Calu3 (cell line): ENCODE results near the gene LDLRAD4. TPM values are rescaled to one million over a fixed set of nuclear protein-coding genes. Genes with fewer than 3 reads are reported as not detected.

Source experiments
- BruUV-seq: library from RNA; stranded (reverse); fragments of 400-500 nt; replicated peaks from 2 replicates; lab custom pipeline; 2021; lab: Mats Ljungman, UMichigan
- CTCF ChIA-PET: fragments of 300-600 bp; sonication (Branson Sonifier 250); formaldehyde crosslinking; loops from one replicate; lab custom pipeline; 2022; ENCODE audit warnings: antibody characterized with exemption; lab: Charles Lee
- DNase-seq: peaks from one replicate; pipeline ENCODE4 v3.0.0; 2022
- H3K27ac Mint-ChIP-seq: one replicate; pipeline ENCODE4 v1.8.0; 2022; ENCODE audit warnings: mixed read lengths; ENCODE audit not compliant: unreplicated experiment
- H3K27me3 Mint-ChIP-seq: one replicate; pipeline ENCODE4 v1.8.0; 2022; ENCODE audit warnings: mixed read lengths; ENCODE audit not compliant: unreplicated experiment
- H3K36me3 Mint-ChIP-seq: one replicate; pipeline ENCODE4 v1.8.0; 2022; ENCODE audit warnings: mild to moderate bottlenecking, moderate library complexity, mixed read lengths; ENCODE audit not compliant: insufficient read depth, unreplicated experiment
- H3K4me1 Mint-ChIP-seq: one replicate; pipeline ENCODE4 v1.8.0; 2022; ENCODE audit warnings: mild to moderate bottlenecking, low read depth, mixed read lengths; ENCODE audit not compliant: unreplicated experiment
- H3K4me3 Mint-ChIP-seq: one replicate; pipeline ENCODE4 v1.8.0; 2022; ENCODE audit warnings: mild to moderate bottlenecking, low read depth, moderate library complexity, mixed read lengths; ENCODE audit not compliant: unreplicated experiment
- H3K9me3 Mint-ChIP-seq: one replicate; pipeline ENCODE4 v1.8.0; 2022; ENCODE audit warnings: low read depth, mixed read lengths; ENCODE audit not compliant: unreplicated experiment
- CTCF ChIP-seq: fragments of 200-600 bp; IDR thresholded peaks from one replicate; pipeline ENCODE4 v1.8.0; 2022; ENCODE audit warnings: antibody characterized with exemption; ENCODE audit not compliant: unreplicated experiment
- intact Hi-C: fragments of 100-400 bp; cut with micrococcal nuclease; formaldehyde crosslinking; loops from one replicate; pipeline ENCODE4 v1.10.0; 2022; ENCODE audit not compliant: unreplicated experiment
- total RNA-seq: library from RNA; stranded (reverse); gene quantifications from 2 replicates; pipeline ENCODE4 v1.2.3, GENCODE V29; 2022

LDLRAD4 gene
- total RNA-seq, 1 experiment from 2014 or later: 0.50 TPM

DNA sequence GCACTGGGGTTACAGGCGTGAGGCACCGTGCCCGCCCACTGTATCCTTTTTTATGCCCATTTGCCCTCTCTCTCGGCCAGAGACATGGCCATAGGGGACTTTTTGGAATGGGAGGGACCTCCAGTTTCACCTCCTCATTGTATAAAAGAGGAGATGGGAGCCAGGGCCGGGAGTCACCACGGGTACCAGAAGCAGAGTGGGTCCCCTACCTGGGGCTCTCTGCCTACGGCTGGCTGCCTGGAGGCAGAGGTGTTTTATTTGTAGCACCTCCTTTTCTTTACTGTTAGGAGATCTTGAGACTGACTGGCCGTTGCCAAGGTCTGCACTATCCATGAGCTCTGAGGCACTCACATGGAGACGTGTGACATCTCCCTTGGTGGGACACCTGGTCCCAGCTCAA lies 162.8 kb downstream of the LDLRAD4 start:
- Mint-ChIP-seq H3K27me3 (no peaks in the 10 kb centered on the region), H3K9me3 (no peaks in the 10 kb centered on the region), H3K27ac (peak overlapping the region; percentile 68), H3K4me3 (peak overlapping the region; percentile 23), H3K4me1 (peaks cover 17% of the 10 kb centered on the region), H3K36me3 (peaks cover 5% of the 10 kb centered on the region)
- TF ChIP-seq CTCF: no peak
- DNase-seq: no peak
- no TSS peak for BruUV-seq
- CTCF ChIA-PET: no interaction called here
- intact Hi-C loops: loop anchor here (10.0 kb wide), 1 partner anchor 167 kb away; the partner anchor contains the start of gene LDLRAD4

DNA sequence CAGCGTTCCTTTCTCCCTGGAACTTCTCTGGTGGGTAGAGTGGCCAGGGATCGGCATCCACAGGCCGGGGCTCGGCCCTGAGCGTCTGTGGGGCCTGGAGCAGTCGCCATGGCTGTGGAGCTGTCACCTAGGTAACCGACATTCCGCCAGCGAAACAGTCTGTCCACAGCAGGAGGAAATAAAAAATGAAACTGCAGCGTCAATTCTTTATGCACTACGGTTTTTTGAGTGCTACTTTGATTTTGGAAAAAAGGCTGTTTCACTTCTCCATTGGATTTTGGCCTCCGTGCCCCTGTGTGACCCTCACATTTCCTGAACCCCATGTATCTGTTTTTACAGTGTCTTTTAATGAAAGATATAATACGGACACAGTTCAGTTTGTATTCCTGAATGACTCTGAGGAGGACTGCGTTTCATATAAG lies 163.4 kb downstream of the LDLRAD4 start:
- CTCF ChIA-PET: no interaction called here

DNA sequence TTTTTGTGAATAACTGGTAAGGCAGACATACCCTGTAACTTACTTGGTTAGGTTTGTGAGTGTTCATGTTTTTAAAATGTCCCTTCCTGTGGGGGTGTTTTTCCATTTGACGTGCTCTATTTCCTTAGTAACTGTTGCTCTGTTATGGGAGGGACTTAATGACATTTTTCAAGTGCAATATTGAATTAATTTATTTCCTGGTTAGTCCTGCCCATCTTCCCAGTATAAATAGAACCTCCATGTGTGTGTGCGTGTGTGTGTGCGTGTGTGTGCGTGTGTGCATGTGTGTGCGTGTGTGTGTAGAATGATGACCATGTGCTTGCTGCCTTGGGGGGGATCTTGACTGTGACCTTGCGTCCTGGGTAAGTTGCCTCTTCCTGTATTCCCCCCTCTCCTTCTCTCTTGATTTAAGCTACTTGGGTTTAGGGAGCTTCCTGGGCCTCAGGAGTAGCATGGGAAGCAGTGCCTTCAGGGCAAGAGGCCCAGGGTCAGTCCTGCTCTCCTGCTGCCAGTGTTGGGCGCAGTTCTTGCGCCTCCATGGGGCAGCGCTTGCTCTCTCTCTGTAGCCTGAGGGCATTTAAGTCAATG lies 163.9 kb downstream of the LDLRAD4 start:
- no peaks in the 10 kb centered on the region for H3K9me3 Mint-ChIP-seq
- no peak for TF ChIP-seq CTCF
- BruUV-seq: no TSS peak
- CTCF ChIA-PET: no interaction called here
- H3K4me1 Mint-ChIP-seq: peaks cover 17% of the 10 kb centered on the region
- no peak for DNase-seq
- intact Hi-C loops: loop anchor here (10.0 kb wide), 1 partner anchor 168 kb away; the partner anchor contains the start of gene LDLRAD4
- peak overlapping the region; percentile 68 for H3K27ac Mint-ChIP-seq
- H3K27me3 Mint-ChIP-seq: no peaks in the 10 kb centered on the region
- peak overlapping the region; percentile 23 for H3K4me3 Mint-ChIP-seq
- peaks cover 5% of the 10 kb centered on the region for H3K36me3 Mint-ChIP-seq

More for the DNA sequence above, 163.4 kb downstream of the LDLRAD4 start:
- Mint-ChIP-seq H3K27ac (peak overlapping the region; percentile 68), H3K4me1 (peaks cover 17% of the 10 kb centered on the region), H3K27me3 (no peaks in the 10 kb centered on the region), H3K4me3 (peak overlapping the region; percentile 23), H3K9me3 (no peaks in the 10 kb centered on the region), H3K36me3 (peaks cover 5% of the 10 kb centered on the region)
- intact Hi-C loops: loop anchor here (10.0 kb wide), 1 partner anchor 167 kb away; the partner anchor contains the start of gene LDLRAD4
- no TSS peak for BruUV-seq
- peak; percentile 53 for DNase-seq
- no peak for TF ChIP-seq CTCF

- no peak for TF ChIP-seq CTCF
- DNase-seq: no peak
- Mint-ChIP-seq H3K4me3 (peak overlapping the region; percentile 23), H3K36me3 (peaks cover 5% of the 10 kb centered on the region), H3K27ac (peak overlapping the region; percentile 68), H3K27me3 (no peaks in the 10 kb centered on the region), H3K9me3 (no peaks in the 10 kb centered on the region), H3K4me1 (peaks cover 17% of the 10 kb centered on the region)
- no TSS peak for BruUV-seq
- CTCF ChIA-PET: no interaction called here
- intact Hi-C loops: loop anchor here (10.0 kb wide), 1 partner anchor 168 kb away; the partner anchor contains the start of gene LDLRAD4
Measured at GRCh38 chr18:13382954-13383827, 164.6 kb downstream of the LDLRAD4 start.
